K562 (cell line): ENCODE measurements around the gene OXSR1. TPM values are rescaled to one million over a fixed set of nuclear protein-coding genes. Genes with fewer than 3 reads are reported as not detected.

Source experiments
- FOXM1 ChIP-seq, 2 experiments: fragments of 450-650 bp in 1 of 2; sonication (generic) in 1 of 2; formaldehyde crosslinking in 1 of 2; IDR thresholded peaks; 2 replicates each; pipeline versions ENCODE4 v1.6.1 to v1.9.0; 2017 to 2022; ENCODE audit warnings: low read depth in 2 of 2, mild to moderate bottlenecking in 2 of 2, missing genetic modification reagents in 1 of 2, moderate library complexity in 1 of 2
- GABPA ChIP-seq: fragments of 200-800 bp; sonication (Bioruptor generic); conservative IDR thresholded peaks from 2 replicates; pipeline ENCODE4 v1.6.1; 2016; ENCODE audit warnings: low read depth, missing genetic modification characterization, missing compliant biosample characterization
- HDAC1 ChIP-seq, 2 experiments: fragments of 450-650 bp; IDR thresholded peaks; 2 replicates each; pipeline ENCODE4 v1.6.1; 2016 to 2017; ENCODE audit warnings: inconsistent platforms in 1 of 2, mild to moderate bottlenecking in 1 of 2, moderate library complexity in 1 of 2
- SRSF7 ChIP-seq: fragments of 200-400 bp; formaldehyde crosslinking; optimal IDR thresholded peaks from 2 replicates; pipeline ENCODE3; 2017; ENCODE audit warnings: mild to moderate bottlenecking, low read depth, low read length
- TFAP4 ChIP-seq: sonication (generic); formaldehyde crosslinking; IDR thresholded peaks from 2 replicates; pipeline ENCODE4 v1.8.0; 2022; ENCODE audit warnings: missing genetic modification reagents, mild to moderate bottlenecking, moderate library complexity, borderline replicate concordance
- TOE1 ChIP-seq, 2 experiments: fragments of 450-650 bp in 1 of 2; sonication (generic) in 1 of 2; formaldehyde crosslinking in 1 of 2; IDR thresholded peaks; 2 replicates each; pipeline versions ENCODE4 v1.7.1 to v1.8.0; 2016 to 2022; ENCODE audit warnings: borderline replicate concordance in 2 of 2, mild to moderate bottlenecking in 2 of 2, antibody characterized with exemption in 1 of 2, inconsistent platforms in 1 of 2, low read depth in 1 of 2, missing genetic modification reagents in 1 of 2, moderate library complexity in 1 of 2
- polyA plus RNA-seq, 8 experiments: library from polyadenylated mRNA; depleted of rRNA in 4 of 8; stranded (reverse) in 5 of 8; unstranded in 3 of 8; fragments of >200 nt; fragmentation: Nextera tagmentation in 2 of 8; fragmentation: Illumina TruSeq in 1 of 8; extraction: Ambion mirVana in 2 of 8; extraction: Trizol in 1 of 8; gene quantifications; 2 replicates each; pipeline versions ENCODE4 v1.2.1 to v1.2.3, GENCODE V29; 2011 to 2014; ENCODE audit warnings: inconsistent platforms in 1 of 8, missing spikeins in 1 of 8
- total RNA-seq, 7 experiments: library from RNA; depleted of rRNA in 6 of 7; stranded (reverse); fragments of >200 nt in 6 of 7; fragmentation: Illumina TruSeq in 2 of 7; extraction: Trizol in 2 of 7; gene quantifications; 2 replicates each; pipeline versions ENCODE4 v1.2.1 to v1.2.3, GENCODE V29; 2011 to 2021; ENCODE audit warnings: low replicate concordance in 1 of 7
- TF ChIP-seq, protein P1 (sequence below): fragments of 450-650 bp; IDR thresholded peaks from 2 replicates; pipeline ENCODE4 v1.6.1; 2016; ENCODE audit warnings: antibody characterized with exemption

OXSR1 gene
- total and polyA plus RNA-seq, 9 of the 15 experiments (the other 6 are each of a cell fraction or from before 2014, with no cell fraction given) = 15.7 to 87.6 (median 48.7) TPM

DNA sequence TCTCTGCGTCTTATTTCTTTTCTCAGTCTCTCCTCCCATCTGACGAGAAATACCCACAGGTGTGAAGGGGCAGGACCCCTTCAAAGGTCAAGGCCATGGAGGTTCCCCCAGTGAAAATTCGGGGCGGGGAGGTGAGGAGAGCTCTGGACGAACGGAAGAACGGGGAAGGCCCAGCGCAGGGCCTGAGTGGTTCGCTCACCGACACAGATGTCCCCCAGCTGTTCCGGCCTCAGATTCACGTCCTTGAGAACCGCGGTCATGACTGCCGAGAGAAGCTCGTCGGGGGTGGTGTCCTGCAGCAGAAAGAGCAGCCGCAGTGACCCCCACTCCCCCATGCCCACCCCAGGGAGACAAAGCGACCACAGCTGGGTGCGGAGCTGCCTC, 29.0 kb upstream of the OXSR1 start (continued):
- TF ChIP-seq TOE1 (IDR thresholded peaks at IDR 0.05; ENCODE audit: borderline replicate concordance) (peak; percentile 39; the same call in 1 of the 2 replicates), TOE1 (CRISPR knock-in tag; IDR thresholded peaks at IDR 0.05; ENCODE audit: borderline replicate concordance, low read depth) (no peak), TFAP4 (peak; percentile 76), SRSF7 (no peak), GABPA (tag) (no peak), HDAC1 (IDR thresholded peaks at IDR 0.05) (0 out of 4 replicates have a peak, but pooled peaks of 1 of the 2 experiments have one; percentile 12), FOXM1 (IDR thresholded peaks at IDR 0.05; ENCODE audit: low read depth) (no peak), FOXM1 (CRISPR knock-in tag; IDR thresholded peaks at IDR 0.05; ENCODE audit: low read depth) (no peak; the same call in 1 of the 2 replicates)
- TF ChIP-seq, protein P1, sequence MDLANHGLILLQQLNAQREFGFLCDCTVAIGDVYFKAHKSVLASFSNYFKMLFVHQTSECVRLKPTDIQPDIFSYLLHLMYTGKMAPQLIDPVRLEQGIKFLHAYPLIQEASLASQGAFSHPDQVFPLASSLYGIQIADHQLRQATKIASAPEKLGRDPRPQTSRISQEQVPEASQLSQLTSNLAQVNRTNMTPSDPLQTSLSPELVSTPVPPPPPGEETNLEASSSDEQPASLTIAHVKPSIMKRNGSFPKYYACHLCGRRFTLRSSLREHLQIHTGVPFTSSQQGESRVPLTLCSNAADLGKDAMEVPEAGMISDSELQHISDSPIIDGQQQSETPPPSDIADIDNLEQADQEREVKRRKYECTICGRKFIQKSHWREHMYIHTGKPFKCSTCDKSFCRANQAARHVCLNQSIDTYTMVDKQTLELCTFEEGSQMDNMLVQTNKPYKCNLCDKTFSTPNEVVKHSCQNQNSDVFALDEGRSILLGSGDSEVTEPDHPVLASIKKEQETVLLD = no peak
